Psoas muscle (tissue), 8 donors: ENCODE data around the gene TBC1D32. TPM values are rescaled to one million over a fixed set of nuclear protein-coding genes. Genes with fewer than 3 reads are reported as not detected.
"Not testable (repeated sequence)": the region's sequence is repeated elsewhere in the genome, so short reads cannot be mapped to it uniquely, and the experiment has no call there.

Source experiments
- ATAC-seq, 4 donors: fragments of 200-7000 bp; cut with Tn5 transposase; one replicate each; pipeline ENCODE4 v1.9.1; 2020; ENCODE audit warnings: moderate library complexity in 3 of 4, mild to moderate bottlenecking in 2 of 4
- DNase-seq, 2 donors: peaks; one replicate each; pipeline ENCODE4 v3.0.0-alpha.2; 2020
- H3K27ac ChIP-seq: fragments of 200-600 bp; one replicate; pipeline ENCODE4 v1.8.0; 2022
- H3K27me3 ChIP-seq, 3 donors: fragments of 200-600 bp in 1 of 3; one replicate each; pipeline versions ENCODE4 v1.6.1 to v1.8.0; 2013 to 2022; ENCODE audit warnings: low read length in 2 of 3, mild to moderate bottlenecking in 2 of 3, moderate library complexity in 1 of 3; ENCODE audit not compliant: insufficient read depth in 3 of 3
- H3K36me3 ChIP-seq, 2 donors: fragments of 200-600 bp in 1 of 2; one replicate each; pipeline versions ENCODE4 v1.6.1 to v1.8.0; 2013 to 2022; ENCODE audit warnings: low read depth in 1 of 2, mild to moderate bottlenecking in 1 of 2, moderate library complexity in 1 of 2; ENCODE audit not compliant: insufficient read depth in 1 of 2
- H3K4me1 ChIP-seq: fragments of 200-600 bp; one replicate; pipeline ENCODE4 v1.8.0; 2022
- H3K4me3 ChIP-seq: fragments of 200-600 bp; one replicate; pipeline ENCODE4 v1.8.0; 2022; ENCODE audit warnings: mild to moderate bottlenecking
- H3K9me3 ChIP-seq: fragments of 200-600 bp; one replicate; pipeline ENCODE4 v1.8.0; 2022
- CTCF ChIP-seq: fragments of 200-600 bp; IDR thresholded peaks from one replicate; pipeline ENCODE4 v1.8.0; 2022; ENCODE audit warnings: antibody characterized with exemption
- WGBS, 3 donors: extraction: QIAGEN DNeasy Blood & Tissue Kit; methylation state at CpG; one replicate each; pipeline versions ENCODE4 v1.1.6 to v1.1.7; 2013; 5-methylcytosine and 5-hydroxymethylcytosine counted together
- intact Hi-C, 2 donors: fragments of 100-400 bp; cut with DNase I; formaldehyde crosslinking; loops; one replicate each; pipeline versions ENCODE4 v1.11.0 to v1.14.2; 2022
- polyA plus RNA-seq, 3 donors: library from polyadenylated mRNA; stranded (reverse); fragments of 200-250 nt; gene quantifications; one replicate each; pipeline ENCODE4 v1.2.3, GENCODE V29; 2013
- total RNA-seq, 4 donors: library from RNA; stranded (reverse); fragmentation: NEBNext Ultra II Directional in 2 of 4; extraction: Animal tissue kit (Norgen Biotek cat#: 25700) in 2 of 4; gene quantifications; one replicate each; pipeline versions ENCODE4 v1.2.1 to v1.2.4, GENCODE V29; 2021 to 2023
- donor health status: healthy with polysubstance abuse.
- donor health status: DM: no; HTN: no; CAD: no; lungs with moderate emphysema.
- donor health status: Bipolar disorder and iron deficiency.
- donor health status: healthy.
- donor health status: DM: yes; HTN: yes; CAD: no.
- donor health status: DM: no; HTN: no; CAD: no.
- donor health status: DM: no; HTN: no; CAD: no.
- donor health status: DM: yes; HTN: yes; CAD: no.

TBC1D32 gene
- total and polyA plus RNA-seq, 7 donors = 0.29 to 1.8 (median 0.45) TPM

- intact Hi-C loops = no loop called here
- H3K27ac ChIP-seq = no peak overlapping the region
- WGBS, 3 donors = 80 to 87% (median 84%) methylated on average over 2 of the region's 2 CpGs
- H3K9me3 ChIP-seq = no peaks in the 10 kb centered on the region
- no peaks in the 10 kb centered on the region for H3K27me3 ChIP-seq
- no peaks in the 10 kb centered on the region for H3K36me3 ChIP-seq
- no peak overlapping the region for H3K4me3 ChIP-seq
- ATAC-seq (no peak), DNase-seq (no peak)
- H3K4me1 ChIP-seq = no peaks in the 10 kb centered on the region
- TF ChIP-seq CTCF = no peak
Observed at GRCh38 chr6:121223930-121224329, 110.3 kb downstream of the TBC1D32 start.

- Histone ChIP-seq H3K27me3 (no peaks in the 10 kb centered on the region), H3K4me3 (no peak overlapping the region), H3K4me1 (no peaks in the 10 kb centered on the region), H3K9me3 (no peaks in the 10 kb centered on the region), H3K27ac (no peak overlapping the region), H3K36me3 (no peaks in the 10 kb centered on the region)
- TF ChIP-seq CTCF = no peak
- ATAC-seq (no peak), DNase-seq (no peak)
- WGBS, 3 donors = 81 to 85% (median 82%) methylated on average over 2 of the region's 2 CpGs
- intact Hi-C loops = no loop called here
Observed at GRCh38 chr6:121223212-121223611, 111.1 kb downstream of the TBC1D32 start.

GRCh38 chr6:121222656-121223055 is 111.6 kb downstream of the TBC1D32 start:
- TF ChIP-seq CTCF = no peak
- DNase-seq = no peak
- H3K9me3 ChIP-seq = no peaks in the 10 kb centered on the region
- H3K27me3 ChIP-seq = no peaks in the 10 kb centered on the region
- H3K27ac ChIP-seq = no peak overlapping the region
- no peaks in the 10 kb centered on the region for H3K4me1 ChIP-seq
- intact Hi-C loops = no loop called here
- no peak overlapping the region for H3K4me3 ChIP-seq
- WGBS, 3 donors = 52 to 58% (median 53%) methylated on average over 3 of the region's 3 CpGs
- no peaks in the 10 kb centered on the region for H3K36me3 ChIP-seq
- ATAC-seq = no peak

- no peaks in the 10 kb centered on the region for H3K36me3 ChIP-seq
- H3K4me3 ChIP-seq = no peak overlapping the region
- no peak for TF ChIP-seq CTCF
- no peak overlapping the region for H3K27ac ChIP-seq
- WGBS, 3 donors = 29 to 32% (median 32%) methylated on average over 1 of the region's 1 CpG
- DNase-seq (no peak), ATAC-seq (no peak)
- H3K4me1 ChIP-seq = no peaks in the 10 kb centered on the region
- no peaks in the 10 kb centered on the region for H3K9me3 ChIP-seq
- no peaks in the 10 kb centered on the region for H3K27me3 ChIP-seq
- intact Hi-C loops = no loop called here
Observed at GRCh38 chr6:121216928-121217327, 117.4 kb downstream of the TBC1D32 start.

- H3K4me1 ChIP-seq, DNase-seq, H3K9me3 ChIP-seq, H3K27ac ChIP-seq, H3K36me3 ChIP-seq, H3K4me3 ChIP-seq, ATAC-seq, intact Hi-C loops, H3K27me3 ChIP-seq: not testable (repeated sequence)
- 95 to 100% (median 98%) methylated on average over 2 of the region's 2 CpGs for WGBS, 3 donors
Observed at GRCh38 chr6:121213341-121213740, 120.9 kb downstream of the TBC1D32 start.
